H9 (cell line): Measurements from ENCODE around the gene ATRN. TPM values are rescaled to one million over a fixed set of nuclear protein-coding genes. Genes with fewer than 3 reads are reported as not detected.

Source experiments
- DNase-seq: peaks from one replicate; pipeline ENCODE4 v3.0.0-alpha.2; 2017
- H2AFZ ChIP-seq: one replicate; pipeline ENCODE4 v1.6.1; 2013; ENCODE audit warnings: mild to moderate bottlenecking, low read length, control low read depth, moderate library complexity
- H2AK5ac ChIP-seq: 2 replicates; pipeline ENCODE4 v1.6.1; 2013; ENCODE audit warnings: low read length, control low read depth, mixed read lengths; ENCODE audit not compliant: insufficient read length
- H2BK120ac ChIP-seq: one replicate; pipeline ENCODE4 v1.6.1; 2013; ENCODE audit warnings: low read depth, mild to moderate bottlenecking, low read length, control low read depth, inconsistent platforms; ENCODE audit not compliant: poor library complexity, severe bottlenecking
- H2BK12ac ChIP-seq: 2 replicates; pipeline ENCODE4 v1.6.1; 2013; ENCODE audit warnings: low read length, control low read depth, mixed read lengths, low read depth; ENCODE audit not compliant: insufficient read length
- H2BK15ac ChIP-seq: 2 replicates; pipeline ENCODE4 v1.6.1; 2013; ENCODE audit warnings: low read depth, low read length, control low read depth
- H2BK20ac ChIP-seq: one replicate; pipeline ENCODE4 v1.6.1; 2013; ENCODE audit warnings: low read depth, mild to moderate bottlenecking, low read length, control low read depth, inconsistent platforms; ENCODE audit not compliant: poor library complexity, severe bottlenecking
- H2BK5ac ChIP-seq: 2 replicates; pipeline ENCODE4 v1.6.1; 2013; ENCODE audit warnings: low read length, control low read depth, mixed read lengths; ENCODE audit not compliant: insufficient read length
- H3K14ac ChIP-seq: 2 replicates; pipeline ENCODE4 v1.6.1; 2013; ENCODE audit warnings: low read length, control low read depth; ENCODE audit not compliant: insufficient read depth
- H3K18ac ChIP-seq: 2 replicates; pipeline ENCODE4 v1.6.1; 2013; ENCODE audit warnings: low read depth, mild to moderate bottlenecking, mixed read lengths, low read length, control low read depth; ENCODE audit not compliant: insufficient read length
- H3K23ac ChIP-seq: 2 replicates; pipeline ENCODE4 v1.6.1; 2013; ENCODE audit warnings: low read length, control low read depth, mixed read lengths, low read depth; ENCODE audit not compliant: insufficient read length
- H3K23me2 ChIP-seq: 2 replicates; pipeline ENCODE4 v1.6.1; 2013; ENCODE audit warnings: low read depth, mild to moderate bottlenecking, mixed read lengths, low read length, control low read depth; ENCODE audit not compliant: insufficient read length, poor library complexity, severe bottlenecking
- H3K27ac ChIP-seq: 2 replicates; pipeline ENCODE4 v1.5.1; 2013; ENCODE audit warnings: low read length, control low read depth, mixed read lengths, low read depth; ENCODE audit not compliant: insufficient read length
- H3K27me3 ChIP-seq: 2 replicates; pipeline ENCODE4 v1.6.1; 2013; ENCODE audit warnings: low read length, control low read depth, inconsistent platforms; ENCODE audit not compliant: insufficient read depth
- H3K4ac ChIP-seq: 2 replicates; pipeline ENCODE4 v1.6.1; 2013; ENCODE audit warnings: low read depth, mild to moderate bottlenecking, control low read depth, inconsistent platforms, low read length, moderate library complexity
- H3K4me1 ChIP-seq: 2 replicates; pipeline ENCODE4 v1.6.1; 2013; ENCODE audit warnings: low read length, control low read depth, inconsistent platforms; ENCODE audit not compliant: insufficient read depth
- H3K4me2 ChIP-seq: 2 replicates; pipeline ENCODE4 v1.6.1; 2013; ENCODE audit warnings: low read length, control low read depth, mixed read lengths; ENCODE audit not compliant: insufficient read length, insufficient read depth
- H3K56ac ChIP-seq: 2 replicates; pipeline ENCODE4 v1.6.1; 2013; ENCODE audit warnings: low read depth, mild to moderate bottlenecking, mixed read lengths, low read length, control low read depth; ENCODE audit not compliant: insufficient read length
- H3K79me1 ChIP-seq: 2 replicates; pipeline ENCODE4 v1.6.1; 2013; ENCODE audit warnings: low read depth, mild to moderate bottlenecking, moderate library complexity, low read length, control low read depth, inconsistent platforms; ENCODE audit not compliant: insufficient read depth, poor library complexity, severe bottlenecking
- H3K79me2 ChIP-seq: 2 replicates; pipeline ENCODE4 v1.6.1; 2013; ENCODE audit warnings: low read length, control low read depth, inconsistent platforms; ENCODE audit not compliant: insufficient read depth
- H3K9ac ChIP-seq: 2 replicates; pipeline ENCODE4 v1.6.1; 2013; ENCODE audit warnings: low read length, control low read depth, mixed read lengths; ENCODE audit not compliant: insufficient read length; ENCODE audit errors: extremely low read depth
- H3K9me3 ChIP-seq: one replicate; pipeline ENCODE4 v1.6.1; 2013; ENCODE audit warnings: low read depth, low read length, inconsistent platforms; ENCODE audit not compliant: control insufficient read depth
- H3T11ph ChIP-seq: one replicate; pipeline ENCODE4 v1.6.1; 2013; ENCODE audit warnings: mild to moderate bottlenecking, low read length, control low read depth, inconsistent platforms
- H4K20me1 ChIP-seq: one replicate; pipeline ENCODE4 v1.6.1; 2013; ENCODE audit not compliant: control insufficient read depth, insufficient read length, insufficient read depth
- H4K5ac ChIP-seq: 2 replicates; pipeline ENCODE4 v1.6.1; 2013; ENCODE audit warnings: low read depth, mild to moderate bottlenecking, mixed read lengths, low read length, control low read depth; ENCODE audit not compliant: insufficient read length
- H4K8ac ChIP-seq: replicated peaks from 2 replicates; pipeline ENCODE4 v1.6.1; 2013; ENCODE audit warnings: low read length, control low read depth, mixed read lengths, low read depth; ENCODE audit not compliant: insufficient read length
- H4K91ac ChIP-seq: 2 replicates; pipeline ENCODE4 v1.6.1; 2013; ENCODE audit warnings: low read depth, mild to moderate bottlenecking, moderate library complexity, mixed read lengths, low read length, control low read depth; ENCODE audit not compliant: insufficient read length
- H3K27ac Mint-ChIP-seq, 3 experiments: 2 replicates in 2 of 3; 3 replicates in 1 of 3; pipeline ENCODE4 v1.8.0; 2020 to 2021; ENCODE audit warnings: mixed read lengths in 3 of 3, mild to moderate bottlenecking in 1 of 3, moderate library complexity in 1 of 3
- H3K27me3 Mint-ChIP-seq: 2 replicates; pipeline ENCODE4 v1.8.0; 2021; ENCODE audit warnings: low read depth, mild to moderate bottlenecking, moderate library complexity, mixed read lengths
- H3K36me3 Mint-ChIP-seq, 3 experiments: 2 replicates in 2 of 3; 3 replicates in 1 of 3; pipeline ENCODE4 v1.8.0; 2020 to 2021; ENCODE audit warnings: low read depth in 3 of 3, mixed read lengths in 3 of 3; ENCODE audit not compliant: insufficient read depth in 1 of 3
- H3K4me1 Mint-ChIP-seq, 2 experiments: 2 replicates each; pipeline ENCODE4 v1.8.0; 2020; ENCODE audit warnings: mixed read lengths in 2 of 2
- H3K4me3 Mint-ChIP-seq, 2 experiments: 2 replicates in 1 of 2; 3 replicates in 1 of 2; pipeline ENCODE4 v1.8.0; 2020 to 2021; ENCODE audit warnings: mild to moderate bottlenecking in 2 of 2, mixed read lengths in 2 of 2, moderate library complexity in 1 of 2
- H3K9me3 Mint-ChIP-seq, 2 experiments: 2 replicates in 1 of 2; 3 replicates in 1 of 2; pipeline ENCODE4 v1.8.0; 2020; ENCODE audit warnings: mild to moderate bottlenecking in 2 of 2, mixed read lengths in 2 of 2, moderate library complexity in 1 of 2
- WGBS: extraction: QIAGEN DNeasy Blood & Tissue Kit; methylation state at CpG from one replicate; pipeline ENCODE4 v1.1.7; 2013; ENCODE audit warnings: missing lambda C conversion rate, low lambda C conversion rate, mixed read lengths; ENCODE audit not compliant: insufficient read length; ENCODE audit errors: extremely low coverage; 5-methylcytosine and 5-hydroxymethylcytosine counted together
- total RNA-seq: library from RNA; stranded (reverse); gene quantifications from 2 replicates; pipeline ENCODE4 v1.2.1, GENCODE V29; 2021
- TF ChIP-seq, protein P1 (sequence below): fragments of 200-600 bp; sonication (generic); conservative IDR thresholded peaks from 3 replicates; pipeline ENCODE4 v1.8.0; 2021; ENCODE audit warnings: antibody characterized with exemption, mild to moderate bottlenecking

ATRN gene
- total RNA-seq, 1 experiment from 2014 or later = 23.1 TPM

DNA sequence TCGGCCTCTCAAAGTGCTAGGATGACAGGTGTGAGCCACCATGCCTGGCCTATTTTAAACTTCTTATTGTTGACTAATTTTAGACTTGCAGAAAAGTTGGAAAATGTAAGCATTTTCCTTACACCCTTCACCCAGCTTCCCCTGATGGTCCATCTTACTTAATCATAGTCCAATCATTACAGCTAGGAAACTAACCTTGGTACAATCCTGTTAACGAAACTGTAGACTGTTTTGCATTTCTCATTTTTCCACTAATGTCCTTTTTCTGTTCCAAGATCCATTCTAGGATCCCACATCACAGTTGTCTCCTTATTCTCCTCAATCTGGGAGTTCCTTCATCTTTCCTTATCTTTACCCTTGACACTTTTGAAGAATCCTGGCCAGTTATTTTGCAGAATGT lies 193.0 kb downstream of the ATRN start:
- Mint-ChIP-seq H3K4me1 (peaks cover 10 to 15% of the 10 kb centered on the region in 2 experiments), H3K4me3 (no peak overlapping the region), H3K9me3 (peaks cover 8% of the 10 kb centered on the region in 2 experiments; a peak in 3 of 5 replicates), H3K36me3 (peaks cover 0 to 3% (median 0%) of the 10 kb centered on the region in 3 experiments; a peak in 2 of 7 replicates), H3K27me3 (peaks cover 53% of the 10 kb centered on the region), H3K27ac (no peak overlapping the region)
- H3K4me2 ChIP-seq = no peak overlapping the region
- H3K56ac ChIP-seq = no peak overlapping the region
- H2BK12ac ChIP-seq = no peak overlapping the region
- no peaks in the 10 kb centered on the region for H3K79me1 ChIP-seq
- DNase-seq = no peak
- H4K91ac ChIP-seq = no peak overlapping the region
- H3K79me2 ChIP-seq = no peaks in the 10 kb centered on the region
- H3K4me1 ChIP-seq = no peaks in the 10 kb centered on the region; the same call in 1 of the 2 replicates
- H3T11ph ChIP-seq = no peak overlapping the region
- TF ChIP-seq, protein P1, sequence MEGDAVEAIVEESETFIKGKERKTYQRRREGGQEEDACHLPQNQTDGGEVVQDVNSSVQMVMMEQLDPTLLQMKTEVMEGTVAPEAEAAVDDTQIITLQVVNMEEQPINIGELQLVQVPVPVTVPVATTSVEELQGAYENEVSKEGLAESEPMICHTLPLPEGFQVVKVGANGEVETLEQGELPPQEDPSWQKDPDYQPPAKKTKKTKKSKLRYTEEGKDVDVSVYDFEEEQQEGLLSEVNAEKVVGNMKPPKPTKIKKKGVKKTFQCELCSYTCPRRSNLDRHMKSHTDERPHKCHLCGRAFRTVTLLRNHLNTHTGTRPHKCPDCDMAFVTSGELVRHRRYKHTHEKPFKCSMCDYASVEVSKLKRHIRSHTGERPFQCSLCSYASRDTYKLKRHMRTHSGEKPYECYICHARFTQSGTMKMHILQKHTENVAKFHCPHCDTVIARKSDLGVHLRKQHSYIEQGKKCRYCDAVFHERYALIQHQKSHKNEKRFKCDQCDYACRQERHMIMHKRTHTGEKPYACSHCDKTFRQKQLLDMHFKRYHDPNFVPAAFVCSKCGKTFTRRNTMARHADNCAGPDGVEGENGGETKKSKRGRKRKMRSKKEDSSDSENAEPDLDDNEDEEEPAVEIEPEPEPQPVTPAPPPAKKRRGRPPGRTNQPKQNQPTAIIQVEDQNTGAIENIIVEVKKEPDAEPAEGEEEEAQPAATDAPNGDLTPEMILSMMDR = no peak
- no peak overlapping the region for H3K4ac ChIP-seq
- H3K9ac ChIP-seq = no peak overlapping the region
- H2BK15ac ChIP-seq = no peak overlapping the region
- no peaks in the 10 kb centered on the region for H3K23me2 ChIP-seq
- H3K14ac ChIP-seq = no peak overlapping the region
- no peak overlapping the region for H3K27ac ChIP-seq
- no peak overlapping the region for H2AK5ac ChIP-seq
- H4K20me1 ChIP-seq = no peaks in the 10 kb centered on the region
- H4K8ac ChIP-seq = no peak overlapping the region
- H3K23ac ChIP-seq = no peak overlapping the region
- H3K9me3 ChIP-seq = no peaks in the 10 kb centered on the region
- H3K18ac ChIP-seq = no peak overlapping the region
- no CpG with 5 or more reads among the region's 2 CpGs for WGBS
- no peak overlapping the region for H2AFZ ChIP-seq
- no peak overlapping the region for H4K5ac ChIP-seq
- peaks cover 5% of the 10 kb centered on the region; the same call in 1 of the 2 replicates for H3K27me3 ChIP-seq
- H2BK5ac ChIP-seq = no peak overlapping the region
- no peak overlapping the region for H2BK20ac ChIP-seq
- no peak overlapping the region for H2BK120ac ChIP-seq
